Raji (cell line): Measurements from ENCODE around the gene DENND5A.

Source experiments
- POLR2A ChIP-seq: IDR thresholded peaks from 2 replicates; pipeline ENCODE4 v1.6.1; 2011; ENCODE audit warnings: low read depth, low read length, control low read depth; ENCODE audit not compliant: insufficient read depth

The DENND5A gene

GRCh38 chr11:9273376-9274336 is 8.5 kb upstream of the DENND5A start:
- TF ChIP-seq POLR2A, result no peak

GRCh38 chr11:9269492-9270013 is 4.4 kb upstream of the DENND5A start:
- TF ChIP-seq POLR2A, result no peak

GRCh38 chr11:9267680-9268079 is 2.5 kb upstream of the DENND5A start:
- no peak for TF ChIP-seq POLR2A

- TF ChIP-seq POLR2A, result no peak
These were observed 1.8 kb upstream of the DENND5A start for GRCh38 chr11:9266926-9267325.

GRCh38 chr11:9266132-9266736 is 1.1 kb upstream of the DENND5A start:
- no peak for TF ChIP-seq POLR2A

- TF ChIP-seq POLR2A, result no peak
These were observed 587 bp downstream of the DENND5A start for GRCh38 chr11:9264316-9265210.

- no peak for TF ChIP-seq POLR2A
These were observed 1.3 kb downstream of the DENND5A start for GRCh38 chr11:9263840-9264315.

- no peak for TF ChIP-seq POLR2A
These were observed 4.9 kb downstream of the DENND5A start for GRCh38 chr11:9259981-9260837.

- TF ChIP-seq POLR2A, result no peak
These were observed 10.7 kb downstream of the DENND5A start for GRCh38 chr11:9254416-9254815.

- no peak for TF ChIP-seq POLR2A
These were observed 12.1 kb downstream of the DENND5A start for GRCh38 chr11:9253086-9253485.

- no peak for TF ChIP-seq POLR2A
These were observed 13.8 kb downstream of the DENND5A start for GRCh38 chr11:9251311-9251710.

- TF ChIP-seq POLR2A, result no peak
These were observed 15.0 kb downstream of the DENND5A start for GRCh38 chr11:9250139-9250582.

GRCh38 chr11:9249252-9249651 is 15.9 kb downstream of the DENND5A start:
- TF ChIP-seq POLR2A, result no peak

GRCh38 chr11:9247863-9248262 is 17.3 kb downstream of the DENND5A start:
- no peak for TF ChIP-seq POLR2A

GRCh38 chr11:9232482-9232881 is 32.7 kb downstream of the DENND5A start:
- no peak for TF ChIP-seq POLR2A

GRCh38 chr11:9231848-9232177 is 33.3 kb downstream of the DENND5A start:
- no peak for TF ChIP-seq POLR2A
